Smooth muscle cell of bladder (primary cell): ENCODE measurements around the gene TRIM14. TPM values are rescaled to one million over a fixed set of nuclear protein-coding genes. Genes with fewer than 3 reads are reported as not detected.

Experiments used
- total RNA-seq: library from RNA; depleted of rRNA; stranded (reverse); fragments of >200 nt; gene quantifications from 2 replicates; pipeline ENCODE4 v1.2.3, GENCODE V29; 2014

TRIM14 gene, protein sequence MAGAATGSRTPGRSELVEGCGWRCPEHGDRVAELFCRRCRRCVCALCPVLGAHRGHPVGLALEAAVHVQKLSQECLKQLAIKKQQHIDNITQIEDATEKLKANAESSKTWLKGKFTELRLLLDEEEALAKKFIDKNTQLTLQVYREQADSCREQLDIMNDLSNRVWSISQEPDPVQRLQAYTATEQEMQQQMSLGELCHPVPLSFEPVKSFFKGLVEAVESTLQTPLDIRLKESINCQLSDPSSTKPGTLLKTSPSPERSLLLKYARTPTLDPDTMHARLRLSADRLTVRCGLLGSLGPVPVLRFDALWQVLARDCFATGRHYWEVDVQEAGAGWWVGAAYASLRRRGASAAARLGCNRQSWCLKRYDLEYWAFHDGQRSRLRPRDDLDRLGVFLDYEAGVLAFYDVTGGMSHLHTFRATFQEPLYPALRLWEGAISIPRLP
- total RNA-seq = 1.8 and 2.6 TPM in 2 replicates

DNA sequence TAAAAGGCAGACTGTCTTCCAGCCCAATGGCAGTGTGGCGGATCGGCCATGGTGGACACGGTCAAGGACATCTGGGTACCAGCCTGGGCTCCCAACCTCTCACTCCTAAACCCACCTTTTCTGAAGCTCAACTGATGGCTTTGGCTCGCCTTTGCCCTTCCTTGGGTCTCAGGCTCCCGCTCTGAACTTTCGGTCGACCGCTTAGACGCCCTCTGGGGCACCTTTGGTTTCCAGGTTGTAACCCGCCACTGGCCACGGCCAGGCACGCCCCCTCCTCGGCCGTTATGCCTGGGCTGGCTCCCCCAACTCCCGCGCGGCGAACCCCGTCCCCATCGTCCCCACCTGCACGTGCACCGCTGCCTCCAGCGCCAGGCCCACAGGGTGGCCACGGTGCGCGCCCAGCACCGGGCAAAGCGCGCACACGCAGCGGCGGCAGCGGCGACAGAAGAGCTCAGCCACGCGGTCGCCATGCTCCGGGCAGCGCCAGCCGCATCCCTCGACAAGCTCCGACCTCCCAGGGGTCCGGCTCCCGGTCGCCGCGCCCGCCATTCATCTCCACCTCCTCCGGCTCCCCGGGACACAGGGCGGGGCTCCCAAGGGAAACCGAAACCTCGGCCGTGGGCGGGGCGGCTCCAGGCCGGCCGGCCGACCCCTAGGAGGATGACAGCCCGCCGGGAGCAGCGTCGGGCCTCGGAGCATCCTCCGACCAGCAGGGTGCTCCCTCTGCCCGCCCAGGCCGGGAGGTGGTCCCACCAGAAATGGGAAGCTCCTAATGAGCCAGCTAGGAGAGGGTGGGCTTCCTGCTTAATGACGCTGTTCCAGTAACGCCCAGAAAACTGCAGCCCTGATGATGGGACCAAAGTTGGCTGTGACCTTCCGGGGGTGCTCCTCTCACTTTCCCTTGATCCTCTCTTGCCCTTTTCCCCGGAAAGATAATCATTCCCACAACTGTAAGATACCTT, at the start of gene TRIM14:
Gene TRIM14, minus strand, starts transcription at position 583 of the 962 bp plus-strand sequence. Its CDS starts 34 bp downstream, at position 549.

GRCh38 chr9:98056269-98057137, 62.5 kb downstream of the TRIM14 start, which contains the start of gene NANS:
NANS (plus strand) TSS chr9:98056732; CDS start chr9:98056809, 77 bp downstream.

Other genes with a start within 250 kb of the TRIM14 start
- gene TRMO, start 196.7 kb downstream of the TRIM14 start, total RNA-seq = 13.7 and 14.9 TPM in 2 replicates
- gene HEMGN, start 181.1 kb downstream of the TRIM14 start, total RNA-seq = not detected in 2 replicates
- gene ANP32B, start 135.9 kb downstream of the TRIM14 start, total RNA-seq = 7.8 and 10.2 TPM in 2 replicates
- gene NANS, start 62.5 kb downstream of the TRIM14 start, total RNA-seq = 83.2 and 102 TPM in 2 replicates
- 0.28 and 0.57 TPM in 2 replicates for gene CORO2A, start 73.4 kb upstream of the TRIM14 start, total RNA-seq
- gene TBC1D2, start 136.4 kb upstream of the TRIM14 start, total RNA-seq = 12.7 and 13.5 TPM in 2 replicates